GM19099 (cell line): ENCODE measurements around the gene CSGALNACT2.

Source experiments
- POLR2A ChIP-seq: IDR thresholded peaks from 3 replicates; pipeline ENCODE4 v1.6.1; 2011; ENCODE audit warnings: low read depth; ENCODE audit not compliant: insufficient read length; ENCODE audit errors: extremely low read depth

The CSGALNACT2 gene

GRCh38 chr10:43166880-43167497, 28.7 kb downstream of the CSGALNACT2 start:
- no peak for TF ChIP-seq POLR2A

GRCh38 chr10:43167498-43167889, 29.2 kb downstream of the CSGALNACT2 start:
- TF ChIP-seq POLR2A: no peak

DNA sequence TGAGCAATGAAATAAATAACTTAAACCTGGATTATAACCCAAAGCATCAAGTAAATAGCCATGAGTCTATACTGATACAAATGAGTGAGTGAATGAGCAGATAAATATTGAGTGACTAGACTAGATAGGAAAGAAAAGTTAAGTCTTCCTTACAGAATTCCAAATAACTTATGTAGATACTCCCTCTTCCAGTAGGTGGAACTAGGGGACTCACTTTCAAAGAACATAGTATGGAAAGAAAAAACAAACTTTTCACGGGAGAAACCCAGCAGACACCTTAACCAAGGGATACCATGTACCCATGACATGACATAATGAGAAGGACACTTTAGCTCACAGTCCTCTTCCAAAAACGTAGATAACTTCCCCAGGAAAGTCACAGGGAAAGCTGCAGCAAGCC, 32.2 kb downstream of the CSGALNACT2 start:
- TF ChIP-seq POLR2A: no peak

DNA sequence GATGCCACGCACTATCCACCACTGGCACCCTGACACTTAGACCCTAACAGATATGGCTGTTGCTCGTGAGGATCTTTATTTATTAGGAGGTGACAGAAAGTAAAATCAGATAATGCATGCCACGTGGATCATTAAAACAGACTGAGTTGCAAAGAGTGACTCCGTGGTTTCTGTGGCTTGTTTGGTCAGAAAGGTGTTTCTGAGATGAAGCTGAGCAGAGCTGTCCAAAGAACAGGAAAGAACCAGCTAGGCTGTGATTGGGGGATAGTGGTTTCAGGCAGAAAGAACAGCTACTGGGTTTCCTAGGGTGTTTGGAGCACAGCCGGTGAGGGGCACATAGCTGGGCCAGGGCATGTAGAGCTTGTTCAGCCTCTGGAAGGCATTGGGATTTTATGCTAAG, 34.4 kb downstream of the CSGALNACT2 start:
- TF ChIP-seq POLR2A: no peak

GRCh38 chr10:43173120-43173519, 34.9 kb downstream of the CSGALNACT2 start:
- TF ChIP-seq POLR2A: no peak

- no peak for TF ChIP-seq POLR2A
These were observed 36.7 kb downstream of the CSGALNACT2 start for GRCh38 chr10:43174969-43175368.

DNA sequence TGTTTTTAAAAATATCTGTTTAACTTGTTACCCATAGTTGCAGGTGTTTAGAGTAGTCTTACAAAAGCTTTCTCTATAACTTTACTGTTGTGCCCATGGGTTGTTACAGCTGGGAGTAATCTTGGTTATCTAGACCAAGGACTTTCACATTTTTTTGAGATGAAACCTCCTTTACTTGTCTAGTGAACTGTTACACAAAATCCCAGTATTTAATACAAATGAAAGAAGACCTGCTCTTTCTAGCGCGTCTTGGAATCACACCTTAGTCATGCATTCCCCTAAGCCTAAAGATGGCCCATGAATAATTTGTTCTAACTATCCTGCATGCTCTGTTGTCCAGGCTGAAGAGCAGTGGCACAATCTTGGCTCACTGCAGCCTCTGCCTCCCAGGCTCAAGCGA, 38.0 kb downstream of the CSGALNACT2 start:
- no peak for TF ChIP-seq POLR2A

- no peak for TF ChIP-seq POLR2A
These were observed 39.4 kb downstream of the CSGALNACT2 start for GRCh38 chr10:43177595-43177994.

DNA sequence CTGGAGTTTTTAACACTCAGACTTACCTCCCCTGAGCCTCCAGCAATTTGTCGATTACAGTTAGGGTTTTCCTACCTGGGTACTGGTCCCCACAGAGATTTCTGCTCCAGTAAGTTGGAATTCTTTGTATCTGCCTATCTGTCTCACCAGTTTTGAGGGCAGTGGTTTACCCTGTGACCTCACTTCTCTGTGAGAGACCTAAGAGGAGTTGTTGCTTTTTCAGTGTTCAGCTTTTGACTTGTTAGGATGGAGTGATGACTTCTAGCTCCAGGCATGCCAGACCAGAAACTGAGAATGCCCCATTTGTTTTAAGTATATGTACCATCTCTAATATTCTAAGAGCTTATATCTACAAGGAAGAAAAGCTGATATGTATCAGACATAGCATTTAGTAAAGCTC, 42.9 kb downstream of the CSGALNACT2 start:
- no peak for TF ChIP-seq POLR2A

DNA sequence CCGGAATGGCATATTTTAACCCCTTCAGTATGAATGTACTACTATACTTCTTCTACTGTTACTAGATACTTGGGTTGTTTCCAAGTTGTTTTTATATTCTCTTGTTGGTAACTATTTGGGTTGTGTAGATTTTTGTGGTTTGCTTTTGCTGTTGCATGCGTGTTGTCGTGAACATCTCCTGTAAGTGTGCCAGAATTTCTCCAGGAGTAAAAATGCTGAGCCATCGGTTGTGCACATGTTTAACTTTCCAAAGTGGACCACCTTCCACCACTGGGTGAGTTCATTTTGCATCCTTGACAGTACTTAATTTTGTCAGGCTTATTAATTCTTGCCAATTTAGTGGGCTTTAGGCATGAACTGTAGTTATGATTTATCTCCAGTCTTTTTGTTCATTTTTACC, 47.9 kb downstream of the CSGALNACT2 start:
- TF ChIP-seq POLR2A: no peak

GRCh38 chr10:43187213-43187612, 49.0 kb downstream of the CSGALNACT2 start:
- no peak for TF ChIP-seq POLR2A

DNA sequence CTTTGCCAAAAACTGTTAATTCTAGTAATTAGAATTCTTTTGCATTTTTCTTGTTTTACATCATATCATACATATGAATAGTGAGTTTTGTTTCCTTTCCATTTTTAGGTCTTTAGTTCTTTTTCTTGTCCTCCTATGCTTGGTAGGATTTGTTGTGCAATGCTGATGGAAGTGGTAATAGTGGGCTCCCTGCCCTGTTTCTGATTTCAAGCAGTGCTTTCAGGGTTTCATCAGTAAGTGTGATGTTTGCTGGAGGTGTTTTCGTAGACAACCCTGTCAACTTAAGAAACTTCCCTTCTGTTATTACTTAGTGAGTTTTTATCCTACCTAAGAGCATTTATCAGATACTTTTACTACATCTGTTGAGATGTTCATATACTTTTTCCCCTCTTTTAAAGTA, 50.5 kb downstream of the CSGALNACT2 start:
- TF ChIP-seq POLR2A: no peak

DNA sequence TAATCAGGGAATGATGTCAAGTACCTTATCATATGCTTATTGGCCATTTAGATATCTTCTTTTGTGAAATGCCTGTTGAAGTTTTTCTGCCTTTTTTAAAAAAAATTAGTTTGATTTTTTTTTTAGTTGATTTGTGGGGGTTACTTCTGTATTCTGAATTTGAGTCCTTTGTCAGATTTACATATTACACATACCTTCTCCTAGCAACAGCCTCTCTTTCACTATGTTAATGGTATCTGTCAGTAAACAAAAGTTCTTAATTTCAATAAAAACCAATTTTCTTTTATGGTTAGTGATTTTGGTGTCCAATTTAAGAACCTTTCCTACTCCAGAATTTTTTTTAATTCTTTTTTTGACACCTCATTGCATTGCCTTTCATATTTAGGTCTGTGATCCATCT, 52.0 kb downstream of the CSGALNACT2 start:
- no peak for TF ChIP-seq POLR2A

DNA sequence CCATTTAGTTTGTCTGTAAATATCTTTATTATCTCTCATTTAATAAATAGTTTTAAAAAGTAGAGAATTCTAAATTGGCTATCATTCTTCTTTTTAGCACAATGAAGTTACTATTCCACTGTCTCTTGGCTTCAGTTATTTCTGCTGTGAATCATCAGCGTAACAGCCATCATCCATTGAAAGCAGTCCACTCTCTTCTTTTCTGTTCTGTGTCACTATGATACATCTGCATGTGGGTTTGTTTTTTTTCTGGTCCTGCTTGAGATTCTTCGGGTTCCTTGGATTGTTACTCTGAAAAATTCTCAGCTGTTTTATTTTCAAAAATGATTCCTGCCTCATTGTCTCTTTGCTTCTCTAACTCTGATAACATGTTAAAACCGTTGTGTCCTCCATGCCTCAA, 52.5 kb downstream of the CSGALNACT2 start:
- TF ChIP-seq POLR2A: no peak

DNA sequence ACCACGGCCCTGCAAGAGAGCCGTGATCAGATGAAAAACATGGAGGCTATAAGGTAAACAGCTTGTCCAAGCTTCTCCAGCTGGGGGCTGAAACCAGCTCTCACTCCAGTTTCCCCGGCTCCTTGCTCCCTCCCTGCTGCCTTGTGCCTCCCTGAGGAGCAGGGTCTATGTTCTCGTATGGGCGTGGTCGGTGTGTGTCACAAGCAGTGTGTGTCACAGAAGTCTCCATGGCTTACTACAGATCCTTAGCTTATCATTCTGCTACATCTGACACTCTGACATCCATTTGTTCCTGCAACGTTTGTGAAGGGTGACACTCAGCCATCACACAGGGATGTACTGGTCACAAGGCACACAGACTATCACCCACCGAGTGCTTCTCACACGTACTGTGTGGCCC, 54.6 kb downstream of the CSGALNACT2 start:
- TF ChIP-seq POLR2A: no peak

DNA sequence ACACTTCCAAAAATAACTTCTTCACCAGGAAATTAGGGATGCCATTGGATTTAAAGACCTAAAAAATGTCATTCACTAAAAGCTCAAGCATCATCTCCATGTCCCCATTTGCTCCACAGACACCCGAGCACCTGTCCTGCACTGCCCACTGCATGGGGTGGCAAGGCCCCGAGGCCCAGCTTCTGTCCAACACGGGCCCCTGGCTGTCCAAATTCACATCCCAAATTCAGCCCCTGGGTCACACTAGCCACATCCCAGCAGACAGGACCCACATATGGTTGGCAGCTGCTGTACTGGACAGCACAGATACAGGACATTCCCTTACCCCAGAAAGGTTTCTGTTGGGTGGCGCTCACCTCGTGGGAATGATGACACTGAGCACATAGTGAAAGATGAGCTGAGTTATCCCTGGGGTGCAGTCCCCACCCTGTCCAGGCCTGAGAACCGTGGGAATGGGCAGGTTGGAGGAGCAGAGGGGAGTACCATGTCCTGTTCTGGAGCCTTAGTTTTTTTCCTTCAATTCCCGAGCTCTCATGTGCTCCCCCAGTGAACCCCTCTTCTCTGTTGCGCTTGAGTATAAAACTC, 55.3 kb downstream of the CSGALNACT2 start:
- no peak for TF ChIP-seq POLR2A

DNA sequence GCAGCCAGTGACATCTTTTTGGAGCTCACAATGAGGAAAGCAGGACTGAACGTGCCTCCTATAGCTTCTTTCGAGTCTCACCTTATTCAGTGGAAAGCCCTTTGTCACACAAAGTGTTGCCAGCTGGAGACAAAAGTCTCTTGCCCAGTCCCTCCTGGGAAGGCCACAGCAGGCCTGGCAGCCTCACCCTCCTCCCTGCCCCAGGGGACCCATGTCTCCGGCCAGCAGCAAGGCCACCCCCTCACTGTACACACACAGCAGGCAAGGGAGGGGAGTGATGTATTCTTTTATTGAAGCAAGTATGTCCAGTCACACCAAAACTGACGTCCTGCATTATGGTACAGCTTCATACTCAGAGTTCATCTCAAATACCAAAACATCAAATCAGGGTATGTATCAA, 56.0 kb downstream of the CSGALNACT2 start:
- no peak for TF ChIP-seq POLR2A
